Osteocyte (in vitro differentiated cells): ENCODE results near the gene FAM111B. TPM values are rescaled to one million over a fixed set of nuclear protein-coding genes. Genes with fewer than 3 reads are reported as not detected.
A peak's percentile ranks its signal among the peaks of the same experiment; 100 is the strongest.

Experiments
- DNase-seq: peaks from one replicate; pipeline ENCODE4 v3.0.0; 2021; ENCODE audit warnings: mixed read lengths; ENCODE audit not compliant: unreplicated experiment; ENCODE audit errors: extremely low spot score
- H3K27ac Mint-ChIP-seq: one replicate; pipeline ENCODE4 v1.8.0; 2021; ENCODE audit warnings: mild to moderate bottlenecking, mixed read lengths; ENCODE audit not compliant: unreplicated experiment
- H3K27me3 Mint-ChIP-seq: one replicate; pipeline ENCODE4 v1.8.0; 2021; ENCODE audit warnings: mixed read lengths; ENCODE audit not compliant: unreplicated experiment
- H3K36me3 Mint-ChIP-seq: one replicate; pipeline ENCODE4 v1.8.0; 2021; ENCODE audit warnings: mixed read lengths; ENCODE audit not compliant: unreplicated experiment
- H3K4me1 Mint-ChIP-seq: one replicate; pipeline ENCODE4 v1.8.0; 2021; ENCODE audit warnings: mixed read lengths; ENCODE audit not compliant: unreplicated experiment
- H3K4me3 Mint-ChIP-seq: one replicate; pipeline ENCODE4 v1.8.0; 2021; ENCODE audit warnings: mild to moderate bottlenecking, moderate library complexity, mixed read lengths; ENCODE audit not compliant: unreplicated experiment
- H3K9me3 Mint-ChIP-seq: one replicate; pipeline ENCODE4 v1.8.0; 2021; ENCODE audit warnings: mixed read lengths; ENCODE audit not compliant: unreplicated experiment
- total RNA-seq: library from RNA; stranded (reverse); gene quantifications from 2 replicates; pipeline ENCODE4 v1.2.1, GENCODE V29; 2021
- TF ChIP-seq, protein P1 (sequence below): fragments of 200-600 bp; sonication (generic); IDR thresholded peaks from 2 replicates; pipeline ENCODE4 v1.5.0; 2021; ENCODE audit warnings: antibody characterized with exemption, mild to moderate bottlenecking, moderate library complexity

FAM111B gene
- total RNA-seq, 1 donor from 2014 or later: 2.7 TPM

DNA sequence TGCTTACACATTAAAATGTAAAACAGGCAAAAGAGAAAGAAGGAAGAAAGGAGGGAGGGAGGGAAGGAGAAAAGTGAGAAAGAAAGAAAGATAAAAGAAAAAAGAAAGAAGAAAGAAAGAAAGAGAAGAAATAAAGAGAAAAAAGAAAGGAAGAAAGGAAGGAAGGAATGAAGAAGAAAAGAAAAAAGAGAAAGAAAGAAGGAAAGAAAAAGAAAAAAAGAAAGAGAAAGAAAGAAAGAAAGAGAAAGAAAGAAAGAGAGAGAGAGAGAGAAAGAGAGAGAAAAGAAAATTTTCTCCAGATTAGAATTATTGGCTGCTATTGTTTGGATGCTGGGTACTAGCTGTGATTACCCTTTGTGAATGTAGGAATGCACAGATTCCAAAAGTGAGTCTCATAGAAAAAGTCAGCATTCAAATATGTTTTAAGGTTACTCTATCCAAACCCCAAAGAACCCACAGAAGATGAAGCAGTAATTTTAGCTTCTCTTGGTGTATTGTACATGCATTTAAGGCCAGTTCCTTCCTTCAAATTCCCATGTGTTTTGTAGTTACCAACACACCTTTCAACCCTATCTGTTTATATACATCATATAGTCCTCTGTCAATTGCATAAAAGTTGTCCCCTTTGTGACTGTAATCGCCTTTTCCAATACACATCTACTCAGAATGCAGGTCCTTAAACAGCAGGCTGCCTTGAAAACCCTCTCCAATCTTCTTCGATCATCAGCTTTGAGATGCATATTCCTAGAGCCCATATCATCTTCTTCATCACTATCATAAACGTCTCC is 34.8 kb downstream of the FAM111B start:
- TF ChIP-seq, protein P1, sequence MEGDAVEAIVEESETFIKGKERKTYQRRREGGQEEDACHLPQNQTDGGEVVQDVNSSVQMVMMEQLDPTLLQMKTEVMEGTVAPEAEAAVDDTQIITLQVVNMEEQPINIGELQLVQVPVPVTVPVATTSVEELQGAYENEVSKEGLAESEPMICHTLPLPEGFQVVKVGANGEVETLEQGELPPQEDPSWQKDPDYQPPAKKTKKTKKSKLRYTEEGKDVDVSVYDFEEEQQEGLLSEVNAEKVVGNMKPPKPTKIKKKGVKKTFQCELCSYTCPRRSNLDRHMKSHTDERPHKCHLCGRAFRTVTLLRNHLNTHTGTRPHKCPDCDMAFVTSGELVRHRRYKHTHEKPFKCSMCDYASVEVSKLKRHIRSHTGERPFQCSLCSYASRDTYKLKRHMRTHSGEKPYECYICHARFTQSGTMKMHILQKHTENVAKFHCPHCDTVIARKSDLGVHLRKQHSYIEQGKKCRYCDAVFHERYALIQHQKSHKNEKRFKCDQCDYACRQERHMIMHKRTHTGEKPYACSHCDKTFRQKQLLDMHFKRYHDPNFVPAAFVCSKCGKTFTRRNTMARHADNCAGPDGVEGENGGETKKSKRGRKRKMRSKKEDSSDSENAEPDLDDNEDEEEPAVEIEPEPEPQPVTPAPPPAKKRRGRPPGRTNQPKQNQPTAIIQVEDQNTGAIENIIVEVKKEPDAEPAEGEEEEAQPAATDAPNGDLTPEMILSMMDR: no peak
- DNase-seq: no peak
- peak overlapping the region; percentile 96 for H3K4me3 Mint-ChIP-seq
- H3K4me1 Mint-ChIP-seq: peaks cover 36% of the 10 kb centered on the region
- H3K9me3 Mint-ChIP-seq: no peaks in the 10 kb centered on the region
- H3K27me3 Mint-ChIP-seq: no peaks in the 10 kb centered on the region
- H3K27ac Mint-ChIP-seq: peak overlapping the region; percentile 97
- peaks cover 5% of the 10 kb centered on the region for H3K36me3 Mint-ChIP-seq

DNA sequence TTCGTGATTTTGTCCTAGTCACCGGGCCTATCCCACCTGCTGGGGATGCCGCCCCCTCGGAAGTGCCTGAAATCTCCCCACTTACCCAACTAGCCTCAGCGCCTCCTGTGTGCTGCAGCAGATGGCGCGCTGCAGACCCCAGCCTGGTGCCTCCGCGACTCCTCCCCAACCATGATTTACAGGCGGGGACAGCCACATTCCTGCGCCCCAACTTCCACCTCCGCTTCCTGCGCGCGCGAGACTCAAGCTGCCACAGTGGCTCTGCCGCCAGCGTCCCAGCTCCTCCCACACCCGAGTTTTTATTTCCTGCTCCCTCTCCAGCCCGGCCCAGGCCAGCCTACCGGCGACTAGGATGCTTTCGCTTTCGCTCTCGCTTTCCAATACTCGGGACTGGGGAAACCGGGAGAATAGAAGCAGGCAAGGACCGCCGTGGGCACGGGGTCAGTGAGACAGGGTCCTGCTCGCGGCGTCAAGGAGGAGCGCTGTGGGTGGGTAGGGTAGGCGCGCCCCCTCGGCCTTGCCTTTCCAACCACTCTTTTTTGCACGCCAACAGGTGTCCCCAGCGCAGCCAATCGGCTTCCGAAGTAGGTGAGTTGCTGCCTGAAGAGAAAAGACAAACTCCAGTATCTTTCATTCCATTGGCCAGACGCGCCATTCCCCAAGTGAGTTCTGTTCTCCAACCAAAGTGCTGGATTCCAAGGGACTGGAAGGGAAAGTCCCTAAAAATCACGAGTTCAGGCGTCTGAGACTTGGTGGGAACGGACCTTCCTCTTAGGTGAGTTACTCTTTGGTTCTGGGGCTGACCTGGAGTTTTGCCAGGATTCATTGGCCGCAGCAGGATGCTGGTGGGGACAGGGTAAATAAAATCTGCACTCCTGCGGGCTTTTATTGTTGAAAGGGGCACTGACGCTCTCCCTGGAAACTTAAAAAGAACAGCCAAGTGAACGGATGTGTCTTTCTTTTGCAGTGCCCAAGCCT is 35.8 kb downstream of the FAM111B start, which contains the start of gene FAM111A:
Gene FAM111A, plus strand, starts transcription at position 327 of the 978 bp plus-strand sequence. CDS start 6,017 bp downstream, outside the sequence.
- peaks cover 5% of the 10 kb centered on the region for H3K36me3 Mint-ChIP-seq
- H3K9me3 Mint-ChIP-seq: no peaks in the 10 kb centered on the region
- peaks cover 38% of the 10 kb centered on the region for H3K4me1 Mint-ChIP-seq
- H3K4me3 Mint-ChIP-seq: peak within 1 kb of the TSS; percentile 96
- TF ChIP-seq, protein P1: peak; percentile 54
- DNase-seq: peak; percentile 94
- no peaks in the 10 kb centered on the region for H3K27me3 Mint-ChIP-seq
- H3K27ac Mint-ChIP-seq: peak within 1 kb of the TSS; percentile 97

DNA sequence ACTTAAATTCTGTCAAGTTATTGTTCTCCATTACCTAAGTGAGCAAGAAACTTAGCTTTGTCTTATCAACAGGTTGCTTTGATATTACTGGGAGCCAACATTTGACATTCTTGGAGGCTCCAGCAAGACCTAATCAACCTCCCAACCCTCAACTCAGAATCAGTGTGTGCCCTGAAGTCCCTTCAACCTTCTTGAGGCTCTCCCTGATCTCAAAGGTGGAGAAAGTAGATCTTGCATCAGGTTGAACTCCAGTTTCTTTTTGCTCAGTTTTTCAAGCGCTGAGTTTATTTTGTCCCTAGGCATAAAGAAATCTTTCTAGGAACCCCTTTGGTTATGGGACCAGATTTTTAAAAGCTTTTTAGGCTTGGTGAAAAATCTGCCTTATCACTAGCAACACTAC is 37.1 kb downstream of the FAM111B start:
- peak overlapping the region; percentile 96 for H3K4me3 Mint-ChIP-seq
- DNase-seq: no peak
- TF ChIP-seq, protein P1: no peak
- H3K27me3 Mint-ChIP-seq: no peaks in the 10 kb centered on the region
- H3K4me1 Mint-ChIP-seq: peaks cover 38% of the 10 kb centered on the region
- peaks cover 6% of the 10 kb centered on the region for H3K36me3 Mint-ChIP-seq
- H3K27ac Mint-ChIP-seq: peak overlapping the region; percentile 97
- no peaks in the 10 kb centered on the region for H3K9me3 Mint-ChIP-seq

DNA sequence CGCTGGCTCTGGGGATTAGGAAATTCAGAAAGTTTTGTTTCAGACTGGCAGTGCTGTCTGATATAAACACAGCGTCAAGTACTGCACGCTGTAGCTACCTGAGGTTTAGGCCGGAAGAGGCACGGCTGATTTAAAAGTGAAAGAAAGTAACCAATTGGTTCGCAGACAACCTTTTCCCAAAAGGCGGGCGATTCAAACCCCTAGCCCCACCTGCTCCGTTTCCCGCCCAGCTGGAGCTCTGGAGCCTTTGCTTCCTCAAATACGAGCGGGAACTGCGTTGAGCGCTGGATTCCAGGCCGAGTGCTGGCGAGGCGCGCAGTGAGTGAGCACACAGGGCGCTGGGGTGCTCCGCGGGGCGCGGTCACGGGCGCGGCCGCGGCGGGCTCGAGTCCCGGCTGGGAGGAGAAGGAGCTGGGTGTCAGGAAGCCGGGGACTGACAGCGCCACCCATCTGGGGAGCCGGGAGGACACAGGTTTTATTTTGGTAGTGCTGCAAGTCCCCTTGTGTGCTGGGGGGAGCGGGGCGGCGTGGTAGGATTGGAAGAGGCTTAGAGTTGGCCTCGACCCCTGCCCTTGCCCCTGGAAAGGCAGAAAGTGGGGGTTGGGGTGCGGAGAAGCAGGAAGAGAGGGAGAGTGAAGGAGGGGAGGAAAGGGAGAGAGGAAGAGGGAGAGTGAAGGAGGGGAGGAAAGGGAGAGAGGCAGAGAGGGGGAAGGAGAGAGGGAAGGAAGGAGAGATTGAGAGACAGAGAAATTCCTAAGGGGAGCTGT is 37.7 kb downstream of the FAM111B start:
- no peaks in the 10 kb centered on the region for H3K27me3 Mint-ChIP-seq
- peak; percentile 88 for DNase-seq
- H3K27ac Mint-ChIP-seq: peak overlapping the region; percentile 97
- peaks cover 7% of the 10 kb centered on the region for H3K36me3 Mint-ChIP-seq
- TF ChIP-seq, protein P1: peak; percentile 18
- H3K4me3 Mint-ChIP-seq: peak overlapping the region; percentile 96
- no peaks in the 10 kb centered on the region for H3K9me3 Mint-ChIP-seq
- peaks cover 38% of the 10 kb centered on the region for H3K4me1 Mint-ChIP-seq
